Fibroblast of peridontal ligament (primary cell): ENCODE data around the gene KRT4.
"Not testable (repeated sequence)": the region's sequence is repeated elsewhere in the genome, so short reads cannot be mapped to it uniquely, and the experiment has no call there.

Experiments used
- DNase-seq: peaks from one replicate; pipeline ENCODE4 v3.0.0-alpha.2; 2010; ENCODE audit errors: extremely low read depth

Gene KRT4

GRCh38 chr12:52807544-52808470 lies 6.1 kb downstream of the KRT4 start:
- DNase-seq: no peak

GRCh38 chr12:52806821-52807543 lies 6.9 kb downstream of the KRT4 start:
- no peak for DNase-seq

- no peak for DNase-seq
These were observed 7.6 kb downstream of the KRT4 start for GRCh38 chr12:52806169-52806811.

- DNase-seq: no peak
These were observed 8.2 kb downstream of the KRT4 start for GRCh38 chr12:52805739-52806138.

GRCh38 chr12:52805000-52805399 lies 8.9 kb downstream of the KRT4 start:
- DNase-seq: no peak

GRCh38 chr12:52802442-52802841 lies 11.5 kb downstream of the KRT4 start:
- no peak for DNase-seq

GRCh38 chr12:52801773-52802172 lies 12.1 kb downstream of the KRT4 start:
- DNase-seq: no peak

GRCh38 chr12:52800259-52800917 lies 13.5 kb downstream of the KRT4 start:
- DNase-seq: no peak

GRCh38 chr12:52799505-52800211 lies 14.3 kb downstream of the KRT4 start:
- DNase-seq: no peak

- no peak for DNase-seq
These were observed 15.0 kb downstream of the KRT4 start for GRCh38 chr12:52798671-52799504.

- peak; percentile 23 for DNase-seq
These were observed 15.8 kb downstream of the KRT4 start for GRCh38 chr12:52798003-52798670.

- no peak for DNase-seq
These were observed 16.4 kb downstream of the KRT4 start for GRCh38 chr12:52797529-52797894.

GRCh38 chr12:52796839-52797528 lies 16.9 kb downstream of the KRT4 start:
- DNase-seq: no peak

GRCh38 chr12:52796429-52796794 lies 17.5 kb downstream of the KRT4 start:
- DNase-seq: no peak

- no peak for DNase-seq
These were observed 18.1 kb downstream of the KRT4 start, which contains the start of gene KRT3 for GRCh38 chr12:52795694-52796428. KRT3 (minus strand) TSS chr12:52796117; CDS start chr12:52796042, 75 bp downstream.

- DNase-seq: not testable (repeated sequence)
These were observed 18.6 kb downstream of the KRT4 start for GRCh38 chr12:52795332-52795674.

- no peak for DNase-seq
These were observed 19.2 kb downstream of the KRT4 start for GRCh38 chr12:52794479-52795331.
